ENCODE data around the gene PRSS8.
"Not testable (repeated sequence)": the region's sequence is repeated elsewhere in the genome, so short reads cannot be mapped to it uniquely, and the experiment has no call there.

The PRSS8 gene

GRCh38 chr16:31135535-31136286 lies at the start of gene PRSS8:
PRSS8 (minus strand) TSS chr16:31135727; CDS start chr16:31135498, 229 bp downstream.
- no peak for DNase-seq

DNA sequence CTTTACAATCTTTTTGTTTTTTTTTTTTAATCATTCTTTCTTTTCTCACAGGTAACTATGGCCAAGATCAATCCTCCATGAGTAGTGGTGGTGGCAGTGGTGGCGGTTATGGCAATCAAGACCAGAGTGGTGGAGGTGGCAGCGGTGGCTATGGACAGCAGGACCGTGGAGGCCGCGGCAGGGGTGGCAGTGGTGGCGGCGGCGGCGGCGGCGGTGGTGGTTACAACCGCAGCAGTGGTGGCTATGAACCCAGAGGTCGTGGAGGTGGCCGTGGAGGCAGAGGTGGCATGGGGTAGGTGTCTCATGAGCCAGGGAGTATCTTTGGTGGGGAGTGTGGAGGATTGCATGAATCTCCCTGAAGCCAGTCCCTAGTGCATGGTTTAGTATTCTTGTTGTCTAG lies 49.4 kb upstream of the PRSS8 start:
- no peak for DNase-seq

- DNase-seq = no peak
These were observed 48.2 kb upstream of the PRSS8 start for GRCh38 chr16:31183432-31184428.

DNA sequence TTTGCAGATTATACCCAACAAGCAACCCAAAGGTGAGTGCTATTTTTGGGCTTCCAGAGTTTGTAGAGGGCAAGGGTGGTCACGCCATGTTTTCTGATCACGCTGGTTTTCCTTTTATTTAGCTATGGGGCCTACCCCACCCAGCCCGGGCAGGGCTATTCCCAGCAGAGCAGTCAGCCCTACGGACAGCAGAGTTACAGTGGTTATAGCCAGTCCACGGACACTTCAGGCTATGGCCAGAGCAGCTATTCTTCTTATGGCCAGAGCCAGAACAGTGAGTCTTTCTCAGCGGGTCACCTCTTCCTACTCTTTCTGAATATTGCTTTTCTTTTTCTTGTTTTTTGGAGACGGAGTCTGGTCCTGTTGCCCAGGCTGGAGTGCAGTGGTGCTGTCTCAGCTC lies 46.9 kb upstream of the PRSS8 start:
- DNase-seq = no peak

DNA sequence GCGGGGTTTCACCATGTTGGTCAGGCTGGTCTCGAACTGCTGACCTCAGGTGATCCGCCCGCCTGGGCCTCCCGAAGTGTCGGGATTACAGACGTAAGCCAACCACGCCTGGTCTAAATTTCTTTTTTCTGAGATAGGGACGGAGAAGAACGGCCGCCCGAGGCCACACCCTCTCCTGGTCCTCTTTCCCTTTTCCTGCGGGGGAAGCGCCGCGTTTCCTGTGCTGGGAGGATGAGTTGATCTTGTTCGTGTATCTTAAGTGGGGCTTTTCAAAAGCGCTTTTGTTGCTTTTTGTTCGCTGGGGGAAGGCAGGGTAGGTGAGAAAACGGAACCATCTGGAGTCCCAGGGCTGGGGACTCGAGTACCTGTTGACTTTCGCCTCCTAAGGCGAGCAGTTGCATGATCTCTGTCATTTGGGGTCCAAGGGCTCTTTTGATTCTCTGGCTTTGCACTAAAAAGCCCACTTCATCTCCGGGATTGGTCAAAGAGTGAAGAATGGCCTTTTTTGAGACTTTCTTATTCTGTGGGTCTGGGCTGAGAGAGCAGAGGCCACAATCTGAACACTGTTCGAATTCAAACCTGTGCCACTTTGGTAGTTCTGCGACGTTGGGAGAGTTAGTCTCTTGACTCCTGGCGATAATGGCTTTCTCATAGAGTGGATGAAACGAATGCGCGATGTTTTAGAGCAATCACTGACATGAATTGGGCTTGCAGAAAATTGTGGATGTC lies 45.7 kb upstream of the PRSS8 start:
- no peak for DNase-seq

DNA sequence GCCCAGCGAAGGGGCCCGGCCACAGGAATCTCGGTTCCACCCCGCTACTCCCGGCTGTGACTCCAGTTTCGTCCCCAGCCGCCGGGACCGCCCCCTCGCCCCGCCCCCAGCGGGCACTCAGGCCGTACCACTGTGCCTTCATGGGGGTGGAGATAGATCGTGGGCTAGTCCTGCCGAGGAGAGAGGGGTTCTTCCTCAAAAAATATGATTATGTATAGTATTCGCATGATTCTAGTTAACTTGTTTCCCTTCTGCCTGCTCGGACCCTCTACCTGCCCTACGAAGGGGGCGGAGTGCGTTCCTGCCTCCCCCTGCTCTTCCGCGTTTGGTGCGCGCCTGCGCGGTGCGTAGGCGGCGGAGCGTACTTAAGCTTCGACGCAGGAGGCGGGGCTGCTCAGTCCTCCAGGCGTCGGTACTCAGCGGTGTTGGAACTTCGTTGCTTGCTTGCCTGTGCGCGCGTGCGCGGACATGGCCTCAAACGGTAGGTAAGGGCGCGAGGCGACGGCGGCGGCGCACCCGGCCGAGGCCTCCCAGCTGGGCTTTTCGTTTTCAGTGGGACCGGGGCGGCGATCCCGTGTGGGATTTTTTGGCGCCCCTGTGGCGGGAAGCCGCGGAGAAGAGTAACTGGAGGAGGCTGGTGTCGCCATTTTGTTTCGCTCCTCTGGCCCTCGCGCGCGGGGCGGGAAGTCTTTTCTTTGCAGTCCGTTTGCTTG lies 44.4 kb upstream of the PRSS8 start, which contains the start of gene FUS:
Gene FUS, plus strand, starts transcription at position 393 of the 713 bp plus-strand sequence. Its CDS starts 76 bp downstream, at position 469.
- peak; percentile 74 for DNase-seq

DNA sequence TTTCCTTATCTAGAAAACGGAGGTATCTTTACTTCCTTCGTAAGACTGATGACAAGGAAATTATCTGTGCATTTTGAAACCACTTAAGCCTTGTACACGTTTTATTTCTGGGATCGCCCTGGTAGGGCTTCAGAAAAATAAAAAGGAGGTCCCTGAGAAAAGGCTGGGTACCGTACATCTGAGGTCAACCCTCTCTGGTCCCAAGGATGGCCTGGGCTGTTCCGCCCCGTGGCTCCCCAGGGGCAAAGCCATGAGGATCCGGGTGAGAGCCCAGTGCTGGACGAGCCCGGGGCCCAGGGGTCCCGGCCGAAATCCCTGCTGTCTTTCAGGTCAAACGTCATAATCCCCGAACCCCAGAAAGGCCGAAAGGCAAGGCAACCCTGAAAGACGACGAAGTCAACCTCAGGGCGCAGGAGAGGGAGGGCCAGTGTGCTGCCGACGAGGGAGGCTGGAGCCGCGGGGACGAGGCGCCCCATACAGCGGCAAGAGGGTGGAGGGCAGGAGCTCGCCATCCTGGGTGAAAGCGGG lies 43.8 kb upstream of the PRSS8 start:
- DNase-seq = no peak

GRCh38 chr16:31177136-31177535 lies 41.6 kb upstream of the PRSS8 start:
- no peak for DNase-seq

GRCh38 chr16:31170048-31170447 lies 34.5 kb upstream of the PRSS8 start:
- not testable (repeated sequence) for DNase-seq

GRCh38 chr16:31168848-31169247 lies 33.3 kb upstream of the PRSS8 start:
- DNase-seq = no peak

DNA sequence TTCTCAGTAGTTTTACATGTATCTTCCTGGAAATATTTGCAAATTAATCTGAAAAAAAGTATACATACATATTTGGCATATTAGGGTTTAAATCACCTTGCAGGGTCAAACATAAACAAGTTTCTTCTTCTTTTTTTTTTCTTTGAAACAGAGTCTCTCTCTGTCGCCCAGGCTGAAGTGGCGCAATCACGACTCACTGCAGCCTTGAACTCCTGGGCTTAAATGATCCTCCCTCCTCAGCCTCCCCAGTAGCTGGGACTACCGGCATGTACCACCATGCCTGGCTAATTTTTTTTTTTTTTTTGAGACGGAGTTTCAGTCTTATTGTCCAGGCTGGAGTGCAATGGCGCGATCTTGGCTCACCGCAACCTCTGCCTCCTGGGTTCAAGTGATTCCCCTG lies 31.8 kb upstream of the PRSS8 start:
- DNase-seq = no peak

GRCh38 chr16:31157136-31157535 lies 21.6 kb upstream of the PRSS8 start:
- DNase-seq = no peak

GRCh38 chr16:31150976-31151375 lies 15.4 kb upstream of the PRSS8 start:
- not testable (repeated sequence) for DNase-seq

GRCh38 chr16:31149894-31150890 lies 14.7 kb upstream of the PRSS8 start, which contains the start of gene PRSS36:
PRSS36 (minus strand) TSS chr16:31150066; CDS start chr16:31150035, 31 bp downstream.
- no peak for DNase-seq

DNA sequence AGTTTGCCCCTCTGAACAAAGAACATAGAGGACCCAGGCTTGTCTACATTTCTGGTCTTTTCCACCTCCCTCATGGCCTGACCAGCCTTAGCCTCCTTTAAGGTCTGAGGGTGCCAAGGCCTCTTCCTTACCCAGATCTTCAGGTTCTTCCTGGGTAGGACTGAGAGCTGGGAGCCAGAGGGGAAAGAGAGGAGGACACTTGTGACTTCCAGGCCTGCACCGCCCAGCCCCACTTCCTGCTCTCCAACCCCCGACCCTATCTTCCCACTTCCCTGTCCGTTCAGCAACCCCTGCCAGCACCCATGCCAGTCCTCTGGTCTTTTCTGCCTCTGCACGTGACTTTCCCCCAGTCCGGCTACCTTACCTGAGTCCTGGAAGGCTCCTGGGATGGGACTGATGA lies 13.8 kb upstream of the PRSS8 start:
- no peak for DNase-seq

DNA sequence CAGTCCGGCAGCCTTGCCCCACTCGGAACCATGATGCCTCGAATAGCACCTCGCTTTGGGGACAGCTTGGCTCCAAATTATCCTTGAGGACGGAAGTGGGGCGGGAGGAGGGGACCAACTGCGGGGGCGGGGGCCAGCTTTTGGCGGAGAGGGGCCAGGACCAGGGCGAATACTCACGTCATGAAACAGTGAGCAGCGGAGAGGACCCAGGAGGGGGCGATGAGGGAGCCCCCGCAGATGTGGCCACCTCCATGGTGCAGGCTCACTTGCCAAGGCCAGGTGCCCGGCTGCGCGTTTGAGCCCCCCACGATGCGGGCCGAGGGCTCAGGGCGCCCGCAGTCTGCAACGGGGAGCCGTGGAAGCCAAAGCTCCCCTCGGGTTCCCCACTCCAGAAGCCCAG lies 13.4 kb upstream of the PRSS8 start:
- DNase-seq = no peak

DNA sequence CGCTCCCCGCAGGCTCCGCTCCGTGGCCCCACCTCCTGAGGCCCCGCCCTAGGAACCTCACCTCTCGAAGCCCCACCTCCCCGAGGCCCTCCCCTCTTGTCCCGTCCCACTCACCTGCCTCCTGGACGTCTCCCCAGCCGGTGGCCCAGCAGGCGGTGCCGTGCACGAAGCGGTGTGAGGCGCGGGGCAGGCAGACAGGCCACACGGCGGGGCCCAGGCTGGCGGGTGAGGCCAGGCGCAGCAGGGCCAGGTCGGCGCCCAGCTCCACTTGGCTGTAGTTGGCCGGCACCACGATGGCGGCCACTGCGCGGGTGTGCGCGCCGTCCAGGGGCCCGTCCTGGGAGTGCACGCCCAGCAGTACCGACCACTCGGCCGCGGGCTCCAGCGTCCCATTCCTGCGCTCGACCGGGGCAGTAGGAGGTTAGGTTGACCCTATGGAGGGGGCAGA lies 12.8 kb upstream of the PRSS8 start:
- DNase-seq = no peak

GRCh38 chr16:31147574-31147973 lies 12.0 kb upstream of the PRSS8 start:
- DNase-seq = no peak

- DNase-seq = no peak
These were observed 10.0 kb upstream of the PRSS8 start for GRCh38 chr16:31145398-31145990.

DNA sequence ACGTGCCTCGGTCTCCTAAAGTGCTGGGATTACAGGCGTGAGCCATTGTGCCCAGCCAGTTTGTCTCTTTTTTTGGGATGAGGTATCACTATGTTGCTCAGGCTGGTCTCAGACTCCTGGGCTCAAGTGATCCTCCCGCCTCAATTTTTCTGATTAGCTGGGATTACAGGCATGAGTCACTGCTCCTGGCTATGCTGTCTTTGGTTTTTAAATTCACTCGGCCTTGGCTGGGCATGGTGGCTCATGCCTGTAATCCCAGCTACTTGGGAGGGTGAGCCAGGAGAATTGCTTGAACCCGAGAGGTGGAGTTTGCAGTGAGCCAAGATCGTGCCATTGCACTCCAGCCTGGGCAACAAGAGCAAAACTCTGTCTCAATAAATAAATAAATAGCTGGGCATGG lies 8.9 kb upstream of the PRSS8 start:
- not testable (repeated sequence) for DNase-seq

All from SHP77 treated with DMSO at 0.1 percent for 48 hours (cell line).